Caco-2 (cell line): Measurements from ENCODE around the gene MICA. TPM values are rescaled to one million over a fixed set of nuclear protein-coding genes. Genes with fewer than 3 reads are reported as not detected.
A peak's percentile ranks its signal among the peaks of the same experiment; 100 is the strongest.
"Not testable (repeated sequence)": the region's sequence is repeated elsewhere in the genome, so short reads cannot be mapped to it uniquely, and the experiment has no call there.

Source experiments
- BruUV-seq: library from RNA; stranded (reverse); fragments of 400-500 nt; replicated peaks from 2 replicates; lab custom pipeline; 2021; lab: Mats Ljungman, UMichigan
- CTCF ChIA-PET: fragments of 300-600 bp; sonication (Branson Sonifier 250); formaldehyde crosslinking; loops from one replicate; lab custom pipeline; 2022; ENCODE audit warnings: antibody characterized with exemption; lab: Charles Lee
- POLR2A ChIA-PET: fragments of 300-600 bp; sonication (Branson Sonifier 250); formaldehyde crosslinking; loops from one replicate; lab custom pipeline; 2022; ENCODE audit warnings: antibody characterized with exemption; lab: Charles Lee
- DNase-seq, 2 experiments: peaks; one replicate each; pipeline versions ENCODE4 v3.0.0 to v3.0.0-alpha.2; 2020 to 2022
- H3K27me3 ChIP-seq: replicated peaks from 2 replicates; pipeline ENCODE4 v1.6.0; 2011; ENCODE audit warnings: low read length; ENCODE audit not compliant: control insufficient read depth, insufficient read depth
- H3K36me3 ChIP-seq: 2 replicates; pipeline ENCODE4 v1.5.1; 2011; ENCODE audit warnings: low read length; ENCODE audit not compliant: control insufficient read depth, insufficient read depth
- H3K4me1 ChIP-seq: fragments of 250-450 bp; sonication (Bioruptor Pico); 2 replicates; pipeline ENCODE4 v1.5.1; 2020; ENCODE audit warnings: mild to moderate bottlenecking
- H3K4me3 ChIP-seq: 2 replicates; pipeline ENCODE4 v1.5.1; 2011; ENCODE audit warnings: low read depth, mild to moderate bottlenecking, control low read depth, low read length
- H3K9me3 ChIP-seq: fragments of 250-450 bp; sonication (Bioruptor Pico); 2 replicates; pipeline ENCODE4 v1.5.1; 2020; ENCODE audit warnings: mild to moderate bottlenecking, moderate library complexity
- H3K27ac Mint-ChIP-seq: one replicate; pipeline ENCODE4 v1.8.0; 2022; ENCODE audit warnings: mixed read lengths; ENCODE audit not compliant: unreplicated experiment
- H3K27me3 Mint-ChIP-seq: one replicate; pipeline ENCODE4 v1.8.0; 2022; ENCODE audit warnings: mixed read lengths; ENCODE audit not compliant: insufficient read depth, unreplicated experiment
- H3K36me3 Mint-ChIP-seq: one replicate; pipeline ENCODE4 v1.8.0; 2022; ENCODE audit warnings: mild to moderate bottlenecking, mixed read lengths; ENCODE audit not compliant: insufficient read depth, unreplicated experiment
- H3K4me1 Mint-ChIP-seq: one replicate; pipeline ENCODE4 v1.8.0; 2022; ENCODE audit warnings: low read depth, mixed read lengths; ENCODE audit not compliant: unreplicated experiment
- H3K4me3 Mint-ChIP-seq: one replicate; pipeline ENCODE4 v1.8.0; 2022; ENCODE audit warnings: mild to moderate bottlenecking, moderate library complexity, mixed read lengths; ENCODE audit not compliant: unreplicated experiment
- H3K9me3 Mint-ChIP-seq: one replicate; pipeline ENCODE4 v1.8.0; 2022; ENCODE audit warnings: mixed read lengths; ENCODE audit not compliant: unreplicated experiment
- intact Hi-C: fragments of 100-400 bp; cut with micrococcal nuclease; formaldehyde crosslinking; loops from one replicate; pipeline ENCODE4 v1.10.0; 2022; ENCODE audit not compliant: unreplicated experiment
- total RNA-seq: library from RNA; stranded (reverse); gene quantifications from 2 replicates; pipeline ENCODE4 v1.2.3, GENCODE V29; 2022
- TF ChIP-seq, protein P1 (sequence below), 2 experiments: fragments of 200-600 bp in 1 of 2; IDR thresholded peaks; 1 replicate in 1 of 2; 2 replicates in 1 of 2; pipeline versions ENCODE4 v1.5.1 to v1.8.0; 2011 to 2022; ENCODE audit warnings: antibody characterized with exemption in 1 of 2, control low read depth in 1 of 2, inconsistent platforms in 1 of 2, low read depth in 1 of 2, low read length in 1 of 2, mild to moderate bottlenecking in 1 of 2, moderate library complexity in 1 of 2; ENCODE audit not compliant: insufficient read depth in 1 of 2, severe bottlenecking in 1 of 2, unreplicated experiment in 1 of 2

Gene MICA
- total RNA-seq, 1 experiment from 2014 or later = 12.6 TPM

DNA sequence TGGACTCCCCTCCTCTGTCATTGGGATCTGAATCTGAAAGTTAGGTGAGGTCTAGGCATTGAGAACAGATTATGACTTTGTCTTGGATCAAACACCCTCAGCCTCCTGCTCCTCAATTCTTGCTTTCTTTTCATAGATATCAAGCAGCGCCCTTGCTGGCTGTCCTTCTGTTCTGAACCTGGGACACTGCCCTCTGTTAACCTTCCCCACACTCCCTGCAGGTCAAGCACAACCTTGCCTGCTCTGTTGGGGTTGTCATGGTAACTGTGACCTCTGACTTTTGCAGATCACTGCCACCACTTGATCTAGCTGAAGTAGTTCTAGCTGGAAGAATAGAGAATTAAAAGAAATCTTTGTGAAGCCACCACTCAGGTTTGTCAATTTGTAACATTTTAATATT, 16.4 kb upstream of the MICA start:
- CTCF ChIA-PET = no interaction called here
- Mint-ChIP-seq H3K4me3 (no peak overlapping the region), H3K9me3 (no peaks in the 10 kb centered on the region), H3K4me1 (no peaks in the 10 kb centered on the region), H3K27me3 (no peaks in the 10 kb centered on the region), H3K27ac (no peak overlapping the region), H3K36me3 (no peaks in the 10 kb centered on the region)
- no TSS peak for BruUV-seq
- POLR2A ChIA-PET = no interaction called here
- Histone ChIP-seq H3K4me1 (no peaks in the 10 kb centered on the region), H3K36me3 (no peaks in the 10 kb centered on the region), H3K4me3 (no peak overlapping the region), H3K9me3 (no peaks in the 10 kb centered on the region), H3K27me3 (no peaks in the 10 kb centered on the region)
- intact Hi-C loops = no loop called here
- peak in 1 of 2 experiments; percentile 24 for DNase-seq
- TF ChIP-seq, protein P1, sequence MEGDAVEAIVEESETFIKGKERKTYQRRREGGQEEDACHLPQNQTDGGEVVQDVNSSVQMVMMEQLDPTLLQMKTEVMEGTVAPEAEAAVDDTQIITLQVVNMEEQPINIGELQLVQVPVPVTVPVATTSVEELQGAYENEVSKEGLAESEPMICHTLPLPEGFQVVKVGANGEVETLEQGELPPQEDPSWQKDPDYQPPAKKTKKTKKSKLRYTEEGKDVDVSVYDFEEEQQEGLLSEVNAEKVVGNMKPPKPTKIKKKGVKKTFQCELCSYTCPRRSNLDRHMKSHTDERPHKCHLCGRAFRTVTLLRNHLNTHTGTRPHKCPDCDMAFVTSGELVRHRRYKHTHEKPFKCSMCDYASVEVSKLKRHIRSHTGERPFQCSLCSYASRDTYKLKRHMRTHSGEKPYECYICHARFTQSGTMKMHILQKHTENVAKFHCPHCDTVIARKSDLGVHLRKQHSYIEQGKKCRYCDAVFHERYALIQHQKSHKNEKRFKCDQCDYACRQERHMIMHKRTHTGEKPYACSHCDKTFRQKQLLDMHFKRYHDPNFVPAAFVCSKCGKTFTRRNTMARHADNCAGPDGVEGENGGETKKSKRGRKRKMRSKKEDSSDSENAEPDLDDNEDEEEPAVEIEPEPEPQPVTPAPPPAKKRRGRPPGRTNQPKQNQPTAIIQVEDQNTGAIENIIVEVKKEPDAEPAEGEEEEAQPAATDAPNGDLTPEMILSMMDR (IDR thresholded peaks at IDR 0.05; ENCODE audit: insufficient read depth in 1 of 2, low read depth in 1 of 2, low read length in 1 of 2, severe bottlenecking in 1 of 2, unreplicated experiment in 1 of 2) = no peak

DNA sequence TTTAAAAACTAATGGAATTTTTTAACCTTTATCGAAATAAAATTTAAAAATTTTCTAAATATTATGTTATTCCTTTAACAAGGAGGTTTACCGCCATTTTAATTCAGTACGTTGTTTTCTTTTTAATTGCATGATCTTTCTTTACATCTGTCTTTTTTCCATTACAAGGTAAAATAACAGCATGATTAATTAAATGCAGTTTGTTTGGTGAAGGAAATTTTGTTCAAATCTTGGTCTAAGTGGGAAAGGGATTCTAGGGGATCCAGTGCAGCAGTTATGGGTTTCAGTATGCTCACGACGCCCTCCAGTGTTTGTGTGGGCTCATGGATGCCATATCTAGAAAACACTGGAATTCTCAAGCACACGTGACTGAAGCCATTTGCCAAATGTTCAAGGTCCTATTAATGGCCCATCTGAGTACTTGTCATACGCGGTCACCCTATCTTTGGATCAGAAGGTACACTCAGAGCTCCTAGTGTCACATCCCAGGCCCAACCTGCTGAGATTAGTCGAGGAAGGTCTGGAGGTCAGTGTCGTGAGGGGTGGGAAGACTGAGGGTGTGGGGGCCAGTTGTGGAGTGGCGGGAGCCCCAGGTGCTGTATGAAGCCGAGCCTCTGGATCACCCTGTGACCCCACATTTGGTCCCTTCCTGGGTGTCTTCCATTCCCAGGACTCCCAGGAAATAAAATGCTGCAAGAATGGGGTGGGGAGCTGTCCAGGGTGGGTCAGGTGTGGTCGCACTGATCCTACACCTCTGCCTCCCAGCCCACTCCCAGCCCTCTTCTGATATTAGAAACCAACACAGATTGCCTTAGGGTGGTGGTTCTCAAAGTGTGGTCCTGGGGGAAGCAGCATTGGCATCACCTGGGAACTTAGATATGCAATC, 14.2 kb upstream of the MICA start:
- H3K27ac Mint-ChIP-seq, BruUV-seq, H3K36me3 Mint-ChIP-seq, H3K4me3 Mint-ChIP-seq, H3K27me3 Mint-ChIP-seq, intact Hi-C loops, DNase-seq, CTCF ChIA-PET, H3K4me1 ChIP-seq, H3K9me3 Mint-ChIP-seq, H3K36me3 ChIP-seq, H3K4me3 ChIP-seq, H3K9me3 ChIP-seq, H3K27me3 ChIP-seq, H3K4me1 Mint-ChIP-seq: not testable (repeated sequence)
- POLR2A ChIA-PET = interaction anchor here (0.6 kb wide), 1 partner anchor 524 kb away, joined by 5 read pairs; no protein-coding TSS in a partner anchor

DNA sequence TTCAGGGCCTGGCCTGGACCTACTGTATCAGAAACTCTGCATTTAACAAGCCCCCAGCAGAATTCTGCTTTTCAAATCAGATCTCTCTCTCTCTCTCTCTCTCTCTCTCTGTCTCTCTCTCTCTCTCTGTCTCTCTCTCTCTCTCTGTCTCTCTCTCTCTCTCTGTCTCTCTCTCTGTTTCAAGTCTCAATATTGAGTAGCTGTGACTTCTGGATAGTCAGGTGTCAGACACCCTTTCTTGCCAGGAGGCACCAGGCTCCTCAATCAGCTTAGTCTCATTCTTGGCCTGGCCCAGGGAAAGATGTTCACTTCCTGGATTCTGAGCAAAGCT, 13.6 kb upstream of the MICA start:
- H3K4me1 ChIP-seq, POLR2A ChIA-PET, CTCF ChIA-PET, H3K4me3 Mint-ChIP-seq, H3K36me3 ChIP-seq, H3K36me3 Mint-ChIP-seq, intact Hi-C loops, H3K27me3 Mint-ChIP-seq, DNase-seq, H3K9me3 Mint-ChIP-seq, H3K27me3 ChIP-seq, H3K9me3 ChIP-seq, H3K4me3 ChIP-seq, H3K27ac Mint-ChIP-seq, H3K4me1 Mint-ChIP-seq, BruUV-seq: not testable (repeated sequence)

DNA sequence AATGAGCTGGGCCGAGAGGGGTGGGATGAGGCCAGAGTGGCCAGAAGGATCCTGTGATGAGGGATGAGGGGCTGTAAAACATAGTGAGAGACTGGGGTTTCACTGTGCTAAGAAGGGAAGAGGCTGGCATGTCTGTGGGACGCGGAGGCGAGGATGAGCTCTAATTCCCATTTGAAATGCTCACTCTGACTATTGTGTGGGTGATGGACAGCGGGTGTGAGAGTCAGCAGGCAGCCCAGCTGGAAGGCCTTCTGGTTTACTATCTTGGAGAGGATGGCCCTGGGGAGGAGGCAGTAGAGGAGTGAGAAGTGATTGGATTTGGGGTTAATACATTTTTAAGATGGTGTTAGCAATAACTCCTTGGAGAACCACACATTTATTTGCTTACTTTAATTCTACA, 9.5 kb upstream of the MICA start:
- H3K4me3 ChIP-seq = no peak overlapping the region
- no peak overlapping the region for H3K27ac Mint-ChIP-seq
- intact Hi-C loops = no loop called here
- POLR2A ChIA-PET = no interaction called here
- H3K27me3 Mint-ChIP-seq = no peaks in the 10 kb centered on the region
- DNase-seq = no peak
- no peaks in the 10 kb centered on the region for H3K36me3 Mint-ChIP-seq
- TF ChIP-seq, protein P1 (IDR thresholded peaks at IDR 0.05; ENCODE audit: insufficient read depth in 1 of 2, low read depth in 1 of 2, low read length in 1 of 2, severe bottlenecking in 1 of 2, unreplicated experiment in 1 of 2) = no peak
- H3K4me1 Mint-ChIP-seq = no peaks in the 10 kb centered on the region
- CTCF ChIA-PET = interaction anchor here (1.2 kb wide), 1 partner anchor 12 kb away, joined by 5 read pairs; no protein-coding TSS in a partner anchor
- no peaks in the 10 kb centered on the region for H3K27me3 ChIP-seq
- BruUV-seq = no TSS peak
- H3K36me3 ChIP-seq = no peaks in the 10 kb centered on the region
- no peaks in the 10 kb centered on the region for H3K4me1 ChIP-seq
- H3K9me3 ChIP-seq = peaks cover 4% of the 10 kb centered on the region; the same call in 1 of the 2 replicates
- H3K9me3 Mint-ChIP-seq = no peaks in the 10 kb centered on the region
- no peak overlapping the region for H3K4me3 Mint-ChIP-seq
